Neutrophil (primary cell): ENCODE data around the gene HAS3.
A peak's percentile ranks its signal among the peaks of the same experiment; 100 is the strongest.
"Not testable (repeated sequence)": the region's sequence is repeated elsewhere in the genome, so short reads cannot be mapped to it uniquely, and the experiment has no call there.

Source experiments
- H3K27ac ChIP-seq: fragments of 200-600 bp; sonication (generic); 2 replicates; pipeline ENCODE4 v1.5.1; 2016; ENCODE audit warnings: mild to moderate bottlenecking, moderate library complexity
- H3K27me3 ChIP-seq: fragments of 200-600 bp; sonication (generic); 2 replicates; pipeline ENCODE4 v1.6.0; 2016; ENCODE audit warnings: mild to moderate bottlenecking
- H3K36me3 ChIP-seq: fragments of 200-600 bp; sonication (generic); 2 replicates; pipeline ENCODE4 v1.5.1; 2017
- H3K4me1 ChIP-seq, 2 experiments: fragments of 200-600 bp in 1 of 2; sonication (generic) in 1 of 2; 1 replicate in 1 of 2; 2 replicates in 1 of 2; pipeline versions ENCODE4 v1.5.1 to v1.6.1; 2013 to 2016; ENCODE audit warnings: low read depth in 1 of 2, low read length in 1 of 2, mild to moderate bottlenecking in 1 of 2, moderate library complexity in 1 of 2; ENCODE audit not compliant: control insufficient read depth in 1 of 2, insufficient read depth in 1 of 2
- H3K4me3 ChIP-seq, 2 experiments: fragments of 200-600 bp in 1 of 2; sonication (generic) in 1 of 2; 1 replicate in 1 of 2; 2 replicates in 1 of 2; pipeline ENCODE4 v1.5.1; 2013 to 2016; ENCODE audit warnings: low read depth in 1 of 2, low read length in 1 of 2, mild to moderate bottlenecking in 1 of 2, moderate library complexity in 1 of 2
- H3K9me3 ChIP-seq: fragments of 200-600 bp; sonication (generic); 2 replicates; pipeline ENCODE4 v1.5.1; 2016
- TF ChIP-seq, protein P1 (sequence below): fragments of 200-600 bp; sonication (generic); IDR thresholded peaks from 2 replicates; pipeline ENCODE4 v1.5.1; 2016; ENCODE audit warnings: antibody characterized with exemption

HAS3 gene

GRCh38 chr16:69105501-69106361, at the start of gene HAS3:
Gene HAS3, plus strand, starts transcription at chr16:69105653. Its CDS starts 3,743 bp downstream, at chr16:69109396.
- TF ChIP-seq, protein P1, sequence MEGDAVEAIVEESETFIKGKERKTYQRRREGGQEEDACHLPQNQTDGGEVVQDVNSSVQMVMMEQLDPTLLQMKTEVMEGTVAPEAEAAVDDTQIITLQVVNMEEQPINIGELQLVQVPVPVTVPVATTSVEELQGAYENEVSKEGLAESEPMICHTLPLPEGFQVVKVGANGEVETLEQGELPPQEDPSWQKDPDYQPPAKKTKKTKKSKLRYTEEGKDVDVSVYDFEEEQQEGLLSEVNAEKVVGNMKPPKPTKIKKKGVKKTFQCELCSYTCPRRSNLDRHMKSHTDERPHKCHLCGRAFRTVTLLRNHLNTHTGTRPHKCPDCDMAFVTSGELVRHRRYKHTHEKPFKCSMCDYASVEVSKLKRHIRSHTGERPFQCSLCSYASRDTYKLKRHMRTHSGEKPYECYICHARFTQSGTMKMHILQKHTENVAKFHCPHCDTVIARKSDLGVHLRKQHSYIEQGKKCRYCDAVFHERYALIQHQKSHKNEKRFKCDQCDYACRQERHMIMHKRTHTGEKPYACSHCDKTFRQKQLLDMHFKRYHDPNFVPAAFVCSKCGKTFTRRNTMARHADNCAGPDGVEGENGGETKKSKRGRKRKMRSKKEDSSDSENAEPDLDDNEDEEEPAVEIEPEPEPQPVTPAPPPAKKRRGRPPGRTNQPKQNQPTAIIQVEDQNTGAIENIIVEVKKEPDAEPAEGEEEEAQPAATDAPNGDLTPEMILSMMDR = no peak
- H3K4me3 ChIP-seq = peak within 1 kb of the TSS; percentile 4 to 8
- H3K36me3 ChIP-seq = peaks cover 17% of the 10 kb centered on the region
- no peaks in the 10 kb centered on the region for H3K9me3 ChIP-seq
- peaks cover 19 to 24% of the 10 kb centered on the region in 2 experiments for H3K4me1 ChIP-seq
- no peak within 1 kb of the TSS for H3K27ac ChIP-seq
- peaks cover 81% of the 10 kb centered on the region for H3K27me3 ChIP-seq

DNA sequence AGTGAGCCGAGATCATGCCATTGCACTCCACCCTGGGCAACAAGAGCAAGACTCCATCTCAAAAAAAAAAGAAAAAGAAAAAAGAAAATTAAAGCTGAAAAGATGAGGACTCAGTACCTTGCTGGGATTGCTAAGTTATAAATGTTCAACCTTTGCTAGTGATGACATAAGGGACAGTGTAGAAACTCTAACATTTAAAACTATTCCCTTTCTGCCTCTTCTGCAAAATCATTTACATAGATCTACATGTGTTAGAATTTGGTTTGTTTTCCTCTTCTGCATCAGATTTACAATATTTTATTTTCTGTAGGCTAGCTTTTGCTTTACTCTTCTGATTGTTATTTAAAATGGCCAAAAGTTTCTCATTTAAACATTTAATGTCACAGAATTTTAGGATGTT, 49.5 kb upstream of the HAS3 start:
- peaks cover 35 to 38% of the 10 kb centered on the region in 2 experiments for H3K4me1 ChIP-seq
- H3K27ac ChIP-seq = no peak overlapping the region
- no peaks in the 10 kb centered on the region for H3K27me3 ChIP-seq
- H3K4me3 ChIP-seq = no peak overlapping the region
- H3K36me3 ChIP-seq = no peaks in the 10 kb centered on the region
- TF ChIP-seq, protein P1 = no peak
- H3K9me3 ChIP-seq = no peaks in the 10 kb centered on the region

DNA sequence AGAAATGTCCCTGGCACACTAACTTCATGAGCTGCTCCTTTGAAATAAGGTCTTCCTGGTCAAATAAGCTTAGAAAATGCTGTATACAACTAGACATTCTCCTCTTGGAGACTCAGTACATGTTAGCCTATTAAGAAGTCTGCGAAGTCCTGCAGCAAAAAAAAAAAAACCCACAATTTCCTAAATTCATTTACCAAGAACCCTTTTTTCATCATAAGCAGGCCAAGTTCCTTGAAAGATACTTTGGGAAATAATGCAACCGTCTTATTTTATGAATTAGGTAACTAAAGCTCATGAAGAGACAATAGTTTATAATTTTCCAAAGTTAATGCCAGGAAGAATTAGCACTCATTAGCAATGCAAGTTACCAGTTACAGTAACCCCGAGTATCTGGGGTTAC, 49.0 kb upstream of the HAS3 start:
- Histone ChIP-seq H3K27ac (no peak overlapping the region), H3K36me3 (no peaks in the 10 kb centered on the region), H3K9me3 (no peaks in the 10 kb centered on the region), H3K4me1 (peaks cover 35 to 38% of the 10 kb centered on the region in 2 experiments), H3K4me3 (no peak overlapping the region), H3K27me3 (no peaks in the 10 kb centered on the region)
- TF ChIP-seq, protein P1 = no peak

GRCh38 chr16:69057400-69058378, 47.8 kb upstream of the HAS3 start:
- Histone ChIP-seq H3K27ac (peak overlapping the region; percentile 53), H3K4me3 (peak overlapping the region in 1 of 2 experiments; percentile 1), H3K36me3 (no peaks in the 10 kb centered on the region), H3K9me3 (no peaks in the 10 kb centered on the region), H3K27me3 (no peaks in the 10 kb centered on the region), H3K4me1 (peaks cover 35 to 38% of the 10 kb centered on the region in 2 experiments)
- TF ChIP-seq, protein P1 = no peak

- not testable (repeated sequence) for H3K9me3 ChIP-seq, H3K27me3 ChIP-seq, H3K4me3 ChIP-seq, H3K27ac ChIP-seq, H3K4me1 ChIP-seq, H3K36me3 ChIP-seq
Measured at GRCh38 chr16:69063491-69063890, 42.0 kb upstream of the HAS3 start.
